H1 (cell line): ENCODE measurements around the gene P2RY8. TPM values are rescaled to one million over a fixed set of nuclear protein-coding genes. Genes with fewer than 3 reads are reported as not detected.

Experiments
- CTCF ChIA-PET: fragments of 300-600 bp; sonication (Branson Sonifier 250); formaldehyde crosslinking; loops from one replicate; lab custom pipeline; 2021; ENCODE audit not compliant: partially characterized antibody; lab: Charles Lee
- POLR2A ChIA-PET: fragments of 300-600 bp; sonication (Branson Sonifier 250); formaldehyde crosslinking; loops from one replicate; lab custom pipeline; 2021; ENCODE audit warnings: inconsistent platforms; ENCODE audit not compliant: partially characterized antibody; lab: Charles Lee
- DNase-seq, 2 experiments: peaks; one replicate each; pipeline versions ENCODE4 v3.0.0 to v3.0.0-alpha.2; 2010 to 2022; ENCODE audit warnings: low spot score in 2 of 2, low read depth in 1 of 2, mixed read lengths in 1 of 2
- FAIRE-seq: peaks from 2 replicates; lab custom pipeline; 2011; peaks lifted over from hg19 to GRCh38; lab: Jason Lieb, UNC
- H2AFZ ChIP-seq: 2 replicates; pipeline ENCODE4 v1.8.1; 2012; ENCODE audit warnings: low read length, inconsistent platforms
- H2AK5ac ChIP-seq: 2 replicates; pipeline ENCODE4 v1.6.1; 2013; ENCODE audit warnings: low read depth, low read length
- H2BK120ac ChIP-seq: replicated peaks from 2 replicates; pipeline ENCODE3; 2013; ENCODE audit warnings: low read depth, low read length, inconsistent platforms
- H2BK12ac ChIP-seq: 2 replicates; pipeline ENCODE4 v1.6.1; 2013; ENCODE audit warnings: low read depth, low read length
- H2BK15ac ChIP-seq: 2 replicates; pipeline ENCODE4 v1.6.1; 2013; ENCODE audit warnings: low read length
- H2BK20ac ChIP-seq: 2 replicates; pipeline ENCODE4 v1.6.1; 2013; ENCODE audit warnings: low read length
- H2BK5ac ChIP-seq: 2 replicates; pipeline ENCODE4 v1.6.1; 2013; ENCODE audit warnings: low read depth, low read length
- H3K14ac ChIP-seq: 2 replicates; pipeline ENCODE4 v1.6.1; 2013; ENCODE audit warnings: inconsistent platforms; ENCODE audit not compliant: insufficient read length
- H3K18ac ChIP-seq: 2 replicates; pipeline ENCODE4 v1.6.1; 2013; ENCODE audit warnings: low read length; ENCODE audit errors: extremely low read depth
- H3K23ac ChIP-seq: 2 replicates; pipeline ENCODE4 v1.6.1; 2013; ENCODE audit warnings: inconsistent platforms; ENCODE audit not compliant: insufficient read length
- H3K23me2 ChIP-seq: 2 replicates; pipeline ENCODE4 v1.6.1; 2013; ENCODE audit warnings: low read depth, low read length
- H3K27ac ChIP-seq: 2 replicates; pipeline ENCODE4 v1.6.1; 2011; ENCODE audit warnings: low read depth, low read length, inconsistent platforms
- H3K27me3 ChIP-seq, 4 experiments: replicated peaks in 1 of 4; 1 replicate in 1 of 4; 2 replicates in 3 of 4; pipeline versions ENCODE4 v1.6.1 to v1.8.1; 2011 to 2013; ENCODE audit warnings: low read length in 3 of 4, mild to moderate bottlenecking in 3 of 4, inconsistent platforms in 2 of 4, mixed read lengths in 2 of 4, moderate library complexity in 1 of 4; ENCODE audit not compliant: control insufficient read depth in 3 of 4, insufficient read depth in 3 of 4; ENCODE audit errors: extremely low read depth in 1 of 4
- H3K36me3 ChIP-seq, 4 experiments: 2 replicates each; pipeline versions ENCODE4 v1.6.1 to v1.8.1; 2011 to 2013; ENCODE audit warnings: mild to moderate bottlenecking in 4 of 4, low read length in 3 of 4, moderate library complexity in 2 of 4, control low read depth in 1 of 4, inconsistent platforms in 1 of 4; ENCODE audit not compliant: insufficient read depth in 4 of 4, control insufficient read depth in 2 of 4
- H3K4ac ChIP-seq: replicated peaks from 2 replicates; pipeline ENCODE3; 2013; ENCODE audit warnings: low read length, low read depth, mixed read lengths, inconsistent platforms; ENCODE audit not compliant: insufficient read length
- H3K4me1 ChIP-seq, 4 experiments: replicated peaks in 1 of 4; 1 replicate in 1 of 4; 2 replicates in 3 of 4; pipeline versions ENCODE4 v1.6.1 to v1.8.1; 2011 to 2013; ENCODE audit warnings: low read length in 3 of 4, inconsistent platforms in 2 of 4, mixed read lengths in 1 of 4; ENCODE audit not compliant: insufficient read depth in 4 of 4, control insufficient read depth in 3 of 4
- H3K4me2 ChIP-seq, 2 experiments: 2 replicates each; pipeline versions ENCODE4 v1.6.1 to v1.8.1; 2011 to 2013; ENCODE audit warnings: low read depth in 2 of 2, low read length in 2 of 2, control low read depth in 1 of 2, inconsistent platforms in 1 of 2, mild to moderate bottlenecking in 1 of 2; ENCODE audit not compliant: insufficient read depth in 1 of 2
- H3K4me3 ChIP-seq, 4 experiments: fragments of 200-600, 300-600 bp in 1 of 4; sonication (generic), shearing (Covaris generic), sonication (Bioruptor Twin) in 1 of 4; 2 replicates each; pipeline versions ENCODE4 v1.5.1 to v1.8.1; 2011 to 2016; ENCODE audit warnings: low read length in 4 of 4, low read depth in 3 of 4, control low read depth in 2 of 4, inconsistent platforms in 2 of 4, mild to moderate bottlenecking in 2 of 4, mixed read lengths in 1 of 4, moderate library complexity in 1 of 4; ENCODE audit not compliant: insufficient read depth in 2 of 4; ENCODE audit errors: extremely low read depth in 1 of 4
- H3K56ac ChIP-seq: replicated peaks from 2 replicates; pipeline ENCODE3; 2013; ENCODE audit warnings: low read depth, mild to moderate bottlenecking, mixed read lengths, low read length, inconsistent platforms; ENCODE audit not compliant: insufficient read length
- H3K79me1 ChIP-seq: 2 replicates; pipeline ENCODE4 v1.6.1; 2013; ENCODE audit warnings: low read depth, low read length, control low read depth
- H3K79me2 ChIP-seq, 2 experiments: 2 replicates each; pipeline versions ENCODE4 v1.6.1 to v1.8.1; 2012 to 2013; ENCODE audit warnings: low read length in 2 of 2, mild to moderate bottlenecking in 2 of 2, inconsistent platforms in 1 of 2; ENCODE audit not compliant: insufficient read depth in 2 of 2, control insufficient read depth in 1 of 2
- H3K9ac ChIP-seq, 4 experiments: replicated peaks in 1 of 4; 1 replicate in 1 of 4; 2 replicates in 3 of 4; pipeline versions ENCODE4 v1.6.1 to v1.8.1; 2011 to 2013; ENCODE audit warnings: low read depth in 3 of 4, low read length in 3 of 4, control low read depth in 2 of 4, mild to moderate bottlenecking in 2 of 4, moderate library complexity in 2 of 4, inconsistent platforms in 1 of 4; ENCODE audit errors: extremely low read depth in 1 of 4
- H3K9me3 ChIP-seq, 2 experiments: 2 replicates each; pipeline versions ENCODE4 v1.6.1 to v1.8.1; 2012 to 2013; ENCODE audit warnings: mild to moderate bottlenecking in 2 of 2, moderate library complexity in 2 of 2, control low read depth in 1 of 2, inconsistent platforms in 1 of 2, low read depth in 1 of 2, low read length in 1 of 2, mixed read lengths in 1 of 2; ENCODE audit not compliant: insufficient read depth in 2 of 2
- H4K20me1 ChIP-seq, 2 experiments: replicated peaks in 1 of 2; 2 replicates each; pipeline versions ENCODE3 to v1.8.1; 2011 to 2013; ENCODE audit warnings: inconsistent platforms in 2 of 2, low read length in 2 of 2, mild to moderate bottlenecking in 1 of 2; ENCODE audit not compliant: insufficient read depth in 2 of 2, control insufficient read depth in 1 of 2
- H4K5ac ChIP-seq: 2 replicates; pipeline ENCODE4 v1.6.1; 2013; ENCODE audit warnings: low read length, low read depth, mixed read lengths, inconsistent platforms; ENCODE audit not compliant: insufficient read length
- H4K8ac ChIP-seq: 2 replicates; pipeline ENCODE4 v1.8.0; 2013; ENCODE audit warnings: mild to moderate bottlenecking, moderate library complexity, low read length, inconsistent platforms; ENCODE audit not compliant: insufficient read depth; ENCODE audit errors: extremely low read depth
- H4K91ac ChIP-seq: replicated peaks from 2 replicates; pipeline ENCODE3; 2013; ENCODE audit warnings: low read length, mixed read lengths, inconsistent platforms; ENCODE audit not compliant: insufficient read length
- BCL11A ChIP-seq, 2 experiments: IDR thresholded peaks; one replicate each; pipeline ENCODE4 v1.6.1; 2011; ENCODE audit warnings: low read depth in 2 of 2, low read length in 2 of 2, mild to moderate bottlenecking in 2 of 2
- CTBP2 ChIP-seq: IDR thresholded peaks from 2 replicates; pipeline ENCODE4 v1.7.0; 2011; ENCODE audit warnings: borderline replicate concordance, mild to moderate bottlenecking, moderate library complexity, mixed read lengths, low read length; ENCODE audit not compliant: insufficient read depth, insufficient read length
- E2F6 ChIP-seq: IDR thresholded peaks from 2 replicates; pipeline ENCODE4 v1.6.1; 2012; ENCODE audit warnings: inconsistent platforms
- NRF1 ChIP-seq: IDR thresholded peaks from 2 replicates; pipeline ENCODE4 v1.6.1; 2011; ENCODE audit warnings: mild to moderate bottlenecking, low read depth, low read length, improper control_type of control experiment
- POU5F1 ChIP-seq: IDR thresholded peaks from 2 replicates; pipeline ENCODE4 v1.6.1; 2011; ENCODE audit warnings: low read depth, mild to moderate bottlenecking, low read length, moderate library complexity
- RAD21 ChIP-seq, 2 experiments: IDR thresholded peaks in 1 of 2; conservative IDR thresholded peaks in 1 of 2; 2 replicates each; pipeline ENCODE4 v1.6.1; 2011; ENCODE audit warnings: low read depth in 2 of 2, low read length in 2 of 2, improper control_type of control experiment in 1 of 2, inconsistent platforms in 1 of 2, mild to moderate bottlenecking in 1 of 2, moderate library complexity in 1 of 2
- WGBS, 2 experiments: shearing (Covaris generic) in 1 of 2; methylation state at CpG; one replicate each; pipeline versions ENCODE4 v1.1.6 to v1.1.7; 2013 to 2015; ENCODE audit warnings: low lambda C conversion rate in 2 of 2, mixed read lengths in 2 of 2, inconsistent platforms in 1 of 2, low coverage in 1 of 2, missing lambda C conversion rate in 1 of 2; ENCODE audit not compliant: insufficient replicate concordance in 2 of 2, insufficient coverage in 1 of 2, insufficient read length in 1 of 2; ENCODE audit errors: extremely low coverage in 1 of 2, missing lambda C conversion rate in 1 of 2; 5-methylcytosine and 5-hydroxymethylcytosine counted together
- polyA plus RNA-seq, 7 experiments: library from polyadenylated mRNA; depleted of rRNA in 3 of 7; stranded (reverse) in 5 of 7; unstranded in 2 of 7; fragments of >200 nt in 5 of 7; fragments of 200-250 nt in 2 of 7; gene quantifications; 1 replicate in 5 of 7; 2 replicates in 1 of 7; 4 replicates in 1 of 7; pipeline versions ENCODE4 v1.2.1 to v1.2.3, GENCODE V29; 2011 to 2013; ENCODE audit warnings: missing spikeins in 2 of 7, mixed read lengths in 2 of 7
- total RNA-seq: library from RNA; stranded (reverse); fragmentation: NEBNext Ultra II Directional; extraction: Animal tissue kit (Norgen Biotek cat#: 25700); gene quantifications from 2 replicates; pipeline ENCODE4 v1.2.1, GENCODE V29; 2021
- TF ChIP-seq, protein P1 (sequence below), 3 experiments: IDR thresholded peaks; 1 replicate in 2 of 3; 2 replicates in 1 of 3; pipeline versions ENCODE4 v1.5.1 to v1.6.1; 2011; ENCODE audit warnings: low read length in 3 of 3, mild to moderate bottlenecking in 3 of 3, inconsistent platforms in 2 of 3, low read depth in 1 of 3, moderate library complexity in 1 of 3; ENCODE audit not compliant: insufficient read depth in 1 of 3; ENCODE audit errors: control extremely low read depth in 1 of 3

Gene P2RY8
- total and polyA plus RNA-seq, 2 of the 8 experiments (the other 6 are each of a cell fraction or from before 2014, with no cell fraction given): 0.09 to 0.15 TPM

GRCh38 chrX:1449036-1449822, 87.8 kb downstream of the P2RY8 start:
- H2BK15ac ChIP-seq: no peak overlapping the region
- ChIA-PET POLR2A (no interaction called here), CTCF (no interaction called here)
- H2AK5ac ChIP-seq: no peak overlapping the region
- H2BK5ac ChIP-seq: no peak overlapping the region
- H4K8ac ChIP-seq: no peak overlapping the region
- peaks cover 57 to 80% of the 10 kb centered on the region in 2 experiments for H3K79me2 ChIP-seq
- no peak overlapping the region for H4K5ac ChIP-seq
- H3K4me2 ChIP-seq: no peak overlapping the region
- no peak for FAIRE-seq
- H4K20me1 ChIP-seq: peaks cover 0 to 5% of the 10 kb centered on the region in 2 experiments
- no peak overlapping the region for H4K91ac ChIP-seq
- no peak overlapping the region for H3K14ac ChIP-seq
- H3K4me1 ChIP-seq: peaks cover 0 to 1% (median 0%) of the 10 kb centered on the region in 4 experiments; a peak in 2 of 7 replicates
- peaks cover 13% of the 10 kb centered on the region; the same call in 1 of the 2 replicates for H3K23me2 ChIP-seq
- H2BK120ac ChIP-seq: no peak overlapping the region
- no peak overlapping the region for H3K56ac ChIP-seq
- no peak for DNase-seq
- H3K23ac ChIP-seq: no peak overlapping the region
- H3K9ac ChIP-seq: no peak overlapping the region
- no peak overlapping the region; a peak in 1 of 8 replicates for H3K4me3 ChIP-seq
- 81% methylated on average over 9 of the region's 9 CpGs; no CpG with 5 or more reads in 1 of the 2 experiments for whole genome bisulfite sequencing, 2 experiments
- peaks cover 4 to 26% of the 10 kb centered on the region in 2 experiments; a peak in 3 of 4 replicates for H3K9me3 ChIP-seq
- no peak overlapping the region for H3K4ac ChIP-seq
- H2AFZ ChIP-seq: no peak overlapping the region
- peaks cover 4 to 31% (median 12%) of the 10 kb centered on the region in 4 experiments; a peak in 6 of 8 replicates for H3K36me3 ChIP-seq
- peaks cover 29% of the 10 kb centered on the region for H3K79me1 ChIP-seq
- no peaks in the 10 kb centered on the region for H3K27me3 ChIP-seq
- no peak overlapping the region for H2BK12ac ChIP-seq
- H3K27ac ChIP-seq: no peak overlapping the region
- H2BK20ac ChIP-seq: no peak overlapping the region
- H3K18ac ChIP-seq: no peak overlapping the region
- TF ChIP-seq POU5F1: no peak
- TF ChIP-seq, protein P1, sequence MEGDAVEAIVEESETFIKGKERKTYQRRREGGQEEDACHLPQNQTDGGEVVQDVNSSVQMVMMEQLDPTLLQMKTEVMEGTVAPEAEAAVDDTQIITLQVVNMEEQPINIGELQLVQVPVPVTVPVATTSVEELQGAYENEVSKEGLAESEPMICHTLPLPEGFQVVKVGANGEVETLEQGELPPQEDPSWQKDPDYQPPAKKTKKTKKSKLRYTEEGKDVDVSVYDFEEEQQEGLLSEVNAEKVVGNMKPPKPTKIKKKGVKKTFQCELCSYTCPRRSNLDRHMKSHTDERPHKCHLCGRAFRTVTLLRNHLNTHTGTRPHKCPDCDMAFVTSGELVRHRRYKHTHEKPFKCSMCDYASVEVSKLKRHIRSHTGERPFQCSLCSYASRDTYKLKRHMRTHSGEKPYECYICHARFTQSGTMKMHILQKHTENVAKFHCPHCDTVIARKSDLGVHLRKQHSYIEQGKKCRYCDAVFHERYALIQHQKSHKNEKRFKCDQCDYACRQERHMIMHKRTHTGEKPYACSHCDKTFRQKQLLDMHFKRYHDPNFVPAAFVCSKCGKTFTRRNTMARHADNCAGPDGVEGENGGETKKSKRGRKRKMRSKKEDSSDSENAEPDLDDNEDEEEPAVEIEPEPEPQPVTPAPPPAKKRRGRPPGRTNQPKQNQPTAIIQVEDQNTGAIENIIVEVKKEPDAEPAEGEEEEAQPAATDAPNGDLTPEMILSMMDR (IDR thresholded peaks at IDR 0.05; ENCODE audit: control extremely low read depth in 1 of 3, insufficient read depth in 1 of 3, low read depth in 1 of 3, low read length in 3 of 3): no peak
- TF ChIP-seq BCL11A (IDR thresholded peaks at IDR 0.05; ENCODE audit: low read depth in 2 of 2, low read length in 2 of 2): no peak
- no peak for TF ChIP-seq E2F6
- TF ChIP-seq NRF1: no peak
- TF ChIP-seq RAD21 (IDR thresholded peaks at IDR 0.05 in 1 of 2, conservative IDR thresholded peaks at IDR 0.05 in 1 of 2; ENCODE audit: low read depth in 2 of 2, low read length in 2 of 2): no peak
- TF ChIP-seq CTBP2: no peak
